H1 (cell line): ENCODE results near the gene ARHGEF18. TPM values are rescaled to one million over a fixed set of nuclear protein-coding genes. Genes with fewer than 3 reads are reported as not detected.

Experiments
- CBX5 ChIP-seq: fragments of 300-800, 300-1000 bp; sonication (generic); IDR thresholded peaks from 2 replicates; pipeline ENCODE4 v1.7.1; 2016; ENCODE audit warnings: antibody characterized with exemption, low read length, low read depth
- EZH2 ChIP-seq: fragments of 200-600 bp; sonication (generic); IDR thresholded peaks from 2 replicates; pipeline ENCODE4 v1.7.1; 2012; ENCODE audit warnings: low read depth, mild to moderate bottlenecking, moderate library complexity, low read length, inconsistent platforms; ENCODE audit not compliant: severe bottlenecking
- FOSL1 ChIP-seq: IDR thresholded peaks from 2 replicates; pipeline ENCODE4 v1.6.1; 2011; ENCODE audit warnings: mild to moderate bottlenecking, low read depth, low read length, moderate library complexity; ENCODE audit not compliant: insufficient read depth
- MAFK ChIP-seq: IDR thresholded peaks from 2 replicates; pipeline ENCODE4 v1.6.1; 2012; ENCODE audit warnings: low read depth, mild to moderate bottlenecking, improper control_type of control experiment, low read length
- POLR2AphosphoS5 ChIP-seq: IDR thresholded peaks from 2 replicates; pipeline ENCODE4 v1.6.1; 2011; ENCODE audit warnings: low read depth, low read length
- SRF ChIP-seq: IDR thresholded peaks from 2 replicates; pipeline ENCODE4 v1.6.1; 2011; ENCODE audit warnings: mild to moderate bottlenecking, low read depth, low read length, moderate library complexity
- polyA plus RNA-seq, 7 experiments: library from polyadenylated mRNA; depleted of rRNA in 3 of 7; stranded (reverse) in 5 of 7; unstranded in 2 of 7; fragments of >200 nt in 5 of 7; fragments of 200-250 nt in 2 of 7; gene quantifications; 1 replicate in 5 of 7; 2 replicates in 1 of 7; 4 replicates in 1 of 7; pipeline versions ENCODE4 v1.2.1 to v1.2.3, GENCODE V29; 2011 to 2013; ENCODE audit warnings: missing spikeins in 2 of 7, mixed read lengths in 2 of 7
- total RNA-seq: library from RNA; stranded (reverse); fragmentation: NEBNext Ultra II Directional; extraction: Animal tissue kit (Norgen Biotek cat#: 25700); gene quantifications from 2 replicates; pipeline ENCODE4 v1.2.1, GENCODE V29; 2021
- TF ChIP-seq, protein P1 (sequence below): IDR thresholded peaks from 2 replicates; pipeline ENCODE4 v1.6.1; 2011; ENCODE audit warnings: low read depth, mild to moderate bottlenecking, low read length; ENCODE audit not compliant: insufficient read depth

The ARHGEF18 gene
- total and polyA plus RNA-seq, 2 of the 8 experiments (the other 6 are each of a cell fraction or from before 2014, with no cell fraction given) = 12.2 to 35.9 TPM

DNA sequence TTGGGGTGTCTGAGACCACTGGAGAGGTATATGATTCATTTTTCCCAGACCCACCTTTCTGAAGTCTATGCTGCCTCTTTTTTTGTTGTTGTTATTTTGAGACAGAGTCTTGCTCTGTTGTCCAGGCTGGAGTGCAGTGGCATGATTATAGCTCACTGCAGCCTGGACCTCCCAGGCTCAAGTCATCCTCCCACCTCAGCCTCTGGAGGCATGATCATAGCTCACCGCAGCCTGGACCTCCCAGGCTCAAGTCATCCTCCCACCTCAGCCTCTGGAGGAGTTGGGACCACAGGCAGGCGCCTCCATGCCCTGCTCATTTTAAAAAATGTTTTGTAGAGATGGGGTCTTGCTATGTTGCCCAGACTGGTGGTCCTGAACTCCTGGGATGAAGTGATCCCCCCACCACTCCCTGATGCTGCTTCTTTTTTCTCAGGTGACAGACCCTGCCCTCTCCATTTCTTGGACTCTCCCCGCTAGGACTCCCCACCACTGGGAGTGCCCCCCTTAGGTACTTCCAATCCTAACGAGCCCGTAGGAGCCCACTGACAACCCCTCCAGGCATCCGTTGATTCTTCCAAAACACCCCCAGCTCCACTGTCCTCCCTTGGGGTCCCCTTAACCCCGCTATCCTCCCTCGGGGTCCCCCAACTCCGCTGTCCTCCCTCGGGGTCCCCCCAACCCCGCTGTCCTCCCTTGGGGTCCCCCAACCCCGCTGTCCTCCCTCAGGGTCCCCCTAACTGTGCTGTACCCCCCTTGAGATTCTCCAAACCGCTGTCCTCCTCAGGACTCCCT, 45.4 kb downstream of the ARHGEF18 start (continued):
- no peak for TF ChIP-seq EZH2
- no peak for TF ChIP-seq CBX5
- no peak for TF ChIP-seq POLR2AphosphoS5
- no peak for TF ChIP-seq FOSL1
- no peak for TF ChIP-seq MAFK
- no peak for TF ChIP-seq SRF
- TF ChIP-seq, protein P1, sequence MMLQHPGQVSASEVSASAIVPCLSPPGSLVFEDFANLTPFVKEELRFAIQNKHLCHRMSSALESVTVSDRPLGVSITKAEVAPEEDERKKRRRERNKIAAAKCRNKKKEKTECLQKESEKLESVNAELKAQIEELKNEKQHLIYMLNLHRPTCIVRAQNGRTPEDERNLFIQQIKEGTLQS = no peak
- TF ChIP-seq, all 59 proteins: peak for 0
